Epithelial cell of proximal tubule (primary cell): ENCODE measurements around the gene ARPC5. TPM values are rescaled to one million over a fixed set of nuclear protein-coding genes. Genes with fewer than 3 reads are reported as not detected.

Experiments
- DNase-seq: peaks from one replicate; pipeline ENCODE4 v3.0.0-alpha.2; 2011; ENCODE audit warnings: low read depth
- H3K4me3 ChIP-seq: 2 replicates; pipeline ENCODE4 v1.5.1; 2011; ENCODE audit warnings: low read depth, mild to moderate bottlenecking, low read length
- CTCF ChIP-seq: conservative IDR thresholded peaks from 2 replicates; pipeline ENCODE4 v1.5.1; 2012; ENCODE audit warnings: low read depth, mild to moderate bottlenecking, low read length
- total RNA-seq: library from RNA; depleted of rRNA; stranded (reverse); fragments of >200 nt; gene quantifications from 2 replicates; pipeline ENCODE4 v1.2.3, GENCODE V29; 2015

ARPC5 gene
- total RNA-seq, 1 donor from 2014 or later, result 94.4 TPM

- DNase-seq, result no peak
- H3K4me3 ChIP-seq, result no peak overlapping the region
- TF ChIP-seq CTCF, result no peak
Observed at GRCh38 chr1:183595537-183595936, 40.0 kb downstream of the ARPC5 start.

GRCh38 chr1:183593356-183593755, 42.2 kb downstream of the ARPC5 start:
- no peak for DNase-seq
- no peak overlapping the region for H3K4me3 ChIP-seq
- no peak for TF ChIP-seq CTCF

GRCh38 chr1:183592733-183593132, 42.9 kb downstream of the ARPC5 start:
- no peak for TF ChIP-seq CTCF
- no peak overlapping the region for H3K4me3 ChIP-seq
- no peak for DNase-seq

- no peak within 1 kb of the TSS for H3K4me3 ChIP-seq
- TF ChIP-seq CTCF, result no peak
- DNase-seq, result no peak
Observed at GRCh38 chr1:183590244-183591191, 45.1 kb downstream of the ARPC5 start, which contains the start of gene NCF2. Gene NCF2 (minus strand): TSS chr1:183590459. CDS start chr1:183590329, 130 bp downstream.

GRCh38 chr1:183589874-183590243, 45.7 kb downstream of the ARPC5 start:
- DNase-seq, result no peak
- no peak for TF ChIP-seq CTCF
- H3K4me3 ChIP-seq, result no peak overlapping the region

GRCh38 chr1:183589384-183589783, 46.2 kb downstream of the ARPC5 start:
- TF ChIP-seq CTCF, result no peak
- no peak overlapping the region for H3K4me3 ChIP-seq
- DNase-seq, result no peak

- no peak for TF ChIP-seq CTCF
- DNase-seq, result no peak
- no peak overlapping the region for H3K4me3 ChIP-seq
Observed at GRCh38 chr1:183588827-183589226, 46.8 kb downstream of the ARPC5 start.
